ENCODE measurements around the gene CBR3.

DNA sequence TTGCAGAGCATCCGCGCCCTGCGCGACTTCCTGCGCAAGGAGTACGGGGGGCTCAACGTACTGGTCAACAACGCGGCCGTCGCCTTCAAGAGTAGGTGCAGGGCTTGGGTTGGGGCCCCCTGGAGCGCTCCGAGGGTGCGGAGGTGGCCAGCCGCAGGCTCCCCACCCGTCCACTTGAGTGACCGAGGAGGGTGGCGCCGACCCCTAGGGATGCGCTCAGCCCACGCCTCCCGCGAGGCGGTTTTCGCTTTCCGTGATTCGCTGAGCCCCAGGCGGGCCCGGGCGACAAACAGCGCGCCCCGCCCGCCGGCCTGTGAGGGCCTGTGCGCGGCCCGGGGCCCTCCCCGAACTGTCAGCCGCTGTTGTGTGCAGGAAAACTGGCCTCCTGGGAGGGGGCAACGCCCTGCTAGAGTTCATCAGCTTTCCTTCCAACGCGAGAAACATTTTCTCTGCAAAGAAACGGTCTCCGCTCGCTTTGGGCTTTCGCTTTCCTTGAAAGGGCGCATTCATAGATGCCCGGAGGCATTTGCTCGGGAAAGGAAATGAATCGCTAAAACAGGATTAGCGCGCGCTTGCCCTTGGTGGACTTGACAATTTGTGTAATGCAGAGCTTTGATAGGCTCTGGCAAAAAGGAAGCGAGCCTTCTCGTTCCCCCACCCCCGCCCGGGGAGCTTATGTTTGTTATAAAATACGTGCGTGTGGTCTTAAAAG, 668 bp downstream of the CBR3 start:
- TF ChIP-seq, protein P1, sequence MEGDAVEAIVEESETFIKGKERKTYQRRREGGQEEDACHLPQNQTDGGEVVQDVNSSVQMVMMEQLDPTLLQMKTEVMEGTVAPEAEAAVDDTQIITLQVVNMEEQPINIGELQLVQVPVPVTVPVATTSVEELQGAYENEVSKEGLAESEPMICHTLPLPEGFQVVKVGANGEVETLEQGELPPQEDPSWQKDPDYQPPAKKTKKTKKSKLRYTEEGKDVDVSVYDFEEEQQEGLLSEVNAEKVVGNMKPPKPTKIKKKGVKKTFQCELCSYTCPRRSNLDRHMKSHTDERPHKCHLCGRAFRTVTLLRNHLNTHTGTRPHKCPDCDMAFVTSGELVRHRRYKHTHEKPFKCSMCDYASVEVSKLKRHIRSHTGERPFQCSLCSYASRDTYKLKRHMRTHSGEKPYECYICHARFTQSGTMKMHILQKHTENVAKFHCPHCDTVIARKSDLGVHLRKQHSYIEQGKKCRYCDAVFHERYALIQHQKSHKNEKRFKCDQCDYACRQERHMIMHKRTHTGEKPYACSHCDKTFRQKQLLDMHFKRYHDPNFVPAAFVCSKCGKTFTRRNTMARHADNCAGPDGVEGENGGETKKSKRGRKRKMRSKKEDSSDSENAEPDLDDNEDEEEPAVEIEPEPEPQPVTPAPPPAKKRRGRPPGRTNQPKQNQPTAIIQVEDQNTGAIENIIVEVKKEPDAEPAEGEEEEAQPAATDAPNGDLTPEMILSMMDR (IDR thresholded peaks at IDR 0.05; ENCODE audit: insufficient read depth, low read depth, low read length) = no peak
- TF ChIP-seq EZH2 (IDR thresholded peaks at IDR 0.05; ENCODE audit: insufficient read depth, low read length) = no peak
